Uterus (tissue), 4 donors: ENCODE results near the gene EGFLAM. TPM values are rescaled to one million over a fixed set of nuclear protein-coding genes. Genes with fewer than 3 reads are reported as not detected.
A peak's percentile ranks its signal among the peaks of the same experiment; 100 is the strongest.

ENCODE experiments used
- DNase-seq, 2 donors: peaks; one replicate each; pipeline ENCODE4 v3.0.0-alpha.2; 2019 to 2020
- H3K27ac ChIP-seq, 2 donors: fragments of 200-600 bp; sonication (generic); 1 replicate in 1 of 2; 2 replicates in 1 of 2; pipeline ENCODE4 v1.5.1; 2016 to 2018
- H3K27me3 ChIP-seq, 2 donors: fragments of 200-600 bp; sonication (generic); one replicate each; pipeline ENCODE4 v1.5.1; 2018 to 2019; ENCODE audit warnings: control low read depth in 1 of 2
- H3K36me3 ChIP-seq, 2 donors: fragments of 200-600 bp; sonication (generic); one replicate each; pipeline ENCODE4 v1.5.1; 2019; ENCODE audit warnings: control low read depth in 1 of 2
- H3K4me1 ChIP-seq, 2 donors: fragments of 200-600 bp; sonication (generic); one replicate each; pipeline ENCODE4 v1.5.1; 2018 to 2019; ENCODE audit warnings: control low read depth in 1 of 2
- H3K4me3 ChIP-seq, 2 donors: fragments of 200-600 bp; sonication (generic); 1 replicate in 1 of 2; 2 replicates in 1 of 2; pipeline ENCODE4 v1.5.1; 2018 to 2019; ENCODE audit warnings: mild to moderate bottlenecking in 1 of 2
- H3K9me3 ChIP-seq, 2 donors: fragments of 200-600 bp; sonication (generic); one replicate each; pipeline ENCODE4 v1.5.1; 2019; ENCODE audit warnings: control low read depth in 1 of 2
- CTCF ChIP-seq, 4 experiments: fragments of 200-600 bp in 2 of 4; fragments of 450-650 bp in 2 of 4; sonication (generic) in 2 of 4; IDR thresholded peaks; one replicate each; pipeline ENCODE4 v1.5.1; 2016 to 2019; ENCODE audit warnings: antibody characterized with exemption in 4 of 4, mild to moderate bottlenecking in 2 of 4, moderate library complexity in 1 of 4
- POLR2A ChIP-seq, 2 donors: fragments of 450-650 bp; IDR thresholded peaks; one replicate each; pipeline ENCODE4 v1.6.1; 2016; ENCODE audit warnings: antibody characterized with exemption in 2 of 2, mild to moderate bottlenecking in 1 of 2, moderate library complexity in 1 of 2
- intact Hi-C: fragments of 100-400 bp; cut with DNase I; formaldehyde crosslinking; loops from one replicate; pipeline ENCODE4 v1.15.1; 2023; ENCODE audit warnings: low total_unique reads
- total RNA-seq, 4 donors: library from RNA; depleted of rRNA in 3 of 4; stranded (reverse); fragments of >200 nt in 3 of 4; gene quantifications; one replicate each; pipeline versions ENCODE4 v1.1.0 to v1.2.4, GENCODE V29; 2014 to 2023
- donor health status: DM: yes; HTN: yes; CAD: no.

The EGFLAM gene
- total RNA-seq, 4 donors from 2014 or later: 0.26 to 16.8 (median 3.6) TPM

DNA sequence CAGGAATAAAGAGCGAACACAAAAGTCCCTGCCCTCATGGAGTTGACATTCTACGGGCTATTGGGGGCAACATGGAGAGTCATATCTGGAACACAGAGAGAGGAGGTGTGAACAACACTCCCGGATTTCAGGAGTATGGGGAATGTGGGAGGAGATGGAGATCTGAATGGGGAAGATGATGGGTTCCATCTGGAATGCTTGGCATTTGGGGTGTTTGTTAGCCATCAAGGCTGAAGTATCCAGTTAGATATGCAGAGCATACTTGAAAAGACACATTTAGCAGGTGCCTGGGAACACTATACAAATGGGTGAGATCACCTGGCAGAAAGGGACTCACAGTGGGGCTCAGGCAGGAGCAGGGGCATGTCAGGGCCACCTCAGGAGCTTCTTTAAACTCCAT, 61.1 kb downstream of the EGFLAM start:
- TF ChIP-seq CTCF (IDR thresholded peaks at IDR 0.05) (no peak), POLR2A (IDR thresholded peaks at IDR 0.05) (no peak)

DNA sequence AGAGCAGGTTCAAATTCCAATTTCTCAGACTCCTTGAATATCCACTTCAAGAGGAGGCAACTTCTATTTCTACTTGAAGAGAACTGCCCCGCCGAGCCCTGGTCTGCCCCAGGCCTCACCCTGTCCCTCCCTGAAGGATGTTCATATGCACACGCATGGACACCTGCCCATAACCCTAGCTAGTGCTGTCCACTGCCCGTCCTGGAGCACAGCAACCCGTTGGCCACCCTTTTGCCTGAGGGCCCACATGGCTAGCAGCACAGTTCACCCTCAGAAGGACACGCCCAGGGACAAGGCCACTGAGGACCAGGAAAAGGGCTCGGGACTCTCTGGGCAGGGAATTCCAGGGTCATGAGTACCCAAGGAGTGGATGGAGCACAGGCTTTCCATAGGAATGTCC, 63.6 kb downstream of the EGFLAM start:
- Histone ChIP-seq H3K36me3 (no peaks in the 10 kb centered on the region), H3K9me3 (no peaks in the 10 kb centered on the region), H3K27me3 (no peaks in the 10 kb centered on the region), H3K27ac (no peak overlapping the region), H3K4me1 (no peaks in the 10 kb centered on the region), H3K4me3 (no peak overlapping the region)
- no peak for DNase-seq
- intact Hi-C loops: no loop called here
- TF ChIP-seq POLR2A (IDR thresholded peaks at IDR 0.05): no peak
- TF ChIP-seq CTCF (IDR thresholded peaks at IDR 0.05): no peak

More for the DNA sequence above, 61.1 kb downstream of the EGFLAM start:
- H3K9me3 ChIP-seq: no peaks in the 10 kb centered on the region
- H3K27ac ChIP-seq: no peak overlapping the region
- DNase-seq: no peak
- H3K4me1 ChIP-seq: no peaks in the 10 kb centered on the region
- no peak overlapping the region for H3K4me3 ChIP-seq
- H3K27me3 ChIP-seq: no peaks in the 10 kb centered on the region
- intact Hi-C loops: no loop called here
- no peaks in the 10 kb centered on the region for H3K36me3 ChIP-seq

DNA sequence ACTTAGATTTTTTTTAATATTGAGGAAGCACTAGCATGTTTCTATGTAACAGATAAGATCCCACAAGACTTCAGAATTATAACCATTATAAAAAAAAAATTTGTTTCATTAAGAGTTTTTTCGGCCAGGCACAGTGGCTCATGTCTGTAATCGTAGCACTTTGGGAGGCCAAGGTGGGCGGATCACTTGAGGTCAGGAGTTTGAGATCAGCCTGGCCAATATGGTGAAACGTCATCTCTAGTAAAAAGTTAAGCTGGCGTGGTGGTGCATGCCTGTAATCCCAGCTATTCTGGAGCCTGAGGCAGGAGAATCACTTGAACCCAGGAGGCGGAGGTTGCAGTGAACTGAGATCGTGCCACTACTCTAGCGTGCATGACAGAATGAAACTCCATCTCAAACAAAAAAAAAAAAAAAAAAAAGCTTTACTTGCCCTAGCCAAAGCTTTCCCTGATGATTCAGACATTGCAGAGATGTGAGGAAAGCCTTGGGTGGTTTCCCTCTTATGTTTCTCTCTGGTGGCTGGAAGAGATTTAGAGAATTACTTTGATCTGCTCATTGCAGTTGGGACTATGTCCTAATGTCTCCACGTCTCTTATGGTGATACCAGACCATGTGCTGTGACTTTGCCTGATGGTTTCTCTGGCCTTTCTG, 65.4 kb downstream of the EGFLAM start:
- DNase-seq: peak in 1 of 2 donors; percentile 22
- TF ChIP-seq CTCF (IDR thresholded peaks at IDR 0.05) (no peak), POLR2A (IDR thresholded peaks at IDR 0.05) (no peak)
- H3K27ac ChIP-seq: no peak overlapping the region

DNA sequence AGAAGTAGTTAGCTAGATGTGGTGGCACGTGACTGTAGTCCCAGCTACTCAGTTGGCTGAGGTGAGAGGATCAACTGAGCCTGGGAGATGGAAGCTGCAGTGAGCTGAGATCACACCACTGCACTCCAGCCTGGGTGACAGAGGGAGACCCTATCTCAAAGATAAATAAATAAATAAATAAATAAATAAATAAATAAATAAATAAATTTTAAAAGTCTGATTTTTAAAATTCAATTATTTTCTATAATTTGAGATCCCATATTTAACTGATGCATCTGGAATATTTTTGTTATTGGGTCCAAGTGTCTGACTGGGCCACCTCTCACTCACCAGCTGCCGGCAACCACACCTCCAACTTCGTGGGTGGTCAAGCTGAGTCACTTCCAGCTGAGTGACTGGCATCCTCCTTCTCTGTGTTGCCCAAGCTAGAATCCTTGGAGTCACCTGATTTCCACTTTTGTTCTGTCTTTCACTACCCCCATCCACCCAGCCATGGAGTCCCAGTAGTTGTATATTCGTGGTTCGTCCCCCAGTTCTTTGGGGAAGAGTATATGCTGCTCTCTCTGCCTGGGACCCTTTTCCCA, 70.9 kb downstream of the EGFLAM start:
- Histone ChIP-seq H3K27ac (no peak overlapping the region), H3K4me1 (no peaks in the 10 kb centered on the region), H3K27me3 (no peaks in the 10 kb centered on the region), H3K4me3 (no peak overlapping the region), H3K9me3 (no peaks in the 10 kb centered on the region), H3K36me3 (no peaks in the 10 kb centered on the region)
- no peak for TF ChIP-seq POLR2A (IDR thresholded peaks at IDR 0.05)
- no peak for TF ChIP-seq CTCF (IDR thresholded peaks at IDR 0.05)
- DNase-seq: no peak
- intact Hi-C loops: no loop called here

More for the DNA sequence above, 65.4 kb downstream of the EGFLAM start:
- Histone ChIP-seq H3K9me3 (no peaks in the 10 kb centered on the region), H3K4me1 (no peaks in the 10 kb centered on the region), H3K36me3 (no peaks in the 10 kb centered on the region), H3K27me3 (no peaks in the 10 kb centered on the region), H3K4me3 (no peak overlapping the region)
- intact Hi-C loops: no loop called here

DNA sequence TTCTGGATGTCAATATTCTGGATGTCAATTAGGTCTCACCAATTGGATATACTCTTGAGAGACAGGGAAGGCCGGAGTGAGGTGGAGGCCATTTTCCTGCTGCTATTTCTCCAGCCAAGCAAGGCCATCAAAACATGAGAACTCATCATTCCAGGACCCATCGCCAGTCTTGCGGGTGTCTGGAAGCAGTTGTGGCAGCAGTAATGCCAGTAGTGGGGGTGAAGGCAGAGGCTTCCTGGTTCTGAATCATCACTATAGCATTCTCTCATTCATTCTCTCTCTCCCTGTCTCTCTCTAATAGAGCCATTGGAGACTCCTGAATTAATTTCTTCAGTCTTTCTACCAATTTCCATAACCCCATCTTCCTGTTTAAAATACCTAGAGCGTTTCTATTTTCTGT, 71.8 kb downstream of the EGFLAM start:
- H3K9me3 ChIP-seq: no peaks in the 10 kb centered on the region
- H3K4me1 ChIP-seq: no peaks in the 10 kb centered on the region
- H3K27ac ChIP-seq: no peak overlapping the region
- intact Hi-C loops: no loop called here
- H3K36me3 ChIP-seq: no peaks in the 10 kb centered on the region
- no peak overlapping the region for H3K4me3 ChIP-seq
- no peaks in the 10 kb centered on the region for H3K27me3 ChIP-seq
- TF ChIP-seq CTCF (IDR thresholded peaks at IDR 0.05) (no peak), POLR2A (IDR thresholded peaks at IDR 0.05) (no peak)
- DNase-seq: no peak
